Cortex of kidney (tissue), 1 donor: Measurements from ENCODE around the gene HIVEP3.

Experiments used
- DNase-seq: peaks from one replicate; lab custom pipeline; 2025; lab: John Stamatoyannopoulos, UW

HIVEP3 gene

GRCh38 chr1:41461790-41462679 is 456.7 kb downstream of the HIVEP3 start:
- DNase-seq, result no peak

GRCh38 chr1:41456847-41457540 is 461.7 kb downstream of the HIVEP3 start:
- no peak for DNase-seq
